Activated CD4-positive, alpha-beta T cell treated with anti-CD3 and anti-CD28 coated beads for 24 hours (primary cell): ENCODE measurements around the gene DPY19L1.
"Not testable (repeated sequence)": the region's sequence is repeated elsewhere in the genome, so short reads cannot be mapped to it uniquely, and the experiment has no call there.

Experiments used
- DNase-seq, 2 donors: peaks; one replicate each; pipeline ENCODE4 v3.0.0-alpha.2; 2020; ENCODE audit warnings: low read depth in 2 of 2

Gene DPY19L1

GRCh38 chr7:35037211-35037525 is at the start of gene DPY19L1:
DPY19L1 (minus strand) TSS chr7:35037485; CDS start chr7:35037394, 91 bp downstream.
- DNase-seq = no peak

- DNase-seq = not testable (repeated sequence)
Observed at GRCh38 chr7:35079517-35079916, 42.2 kb upstream of the DPY19L1 start.

GRCh38 chr7:35074008-35074407 is 36.7 kb upstream of the DPY19L1 start:
- DNase-seq = not testable (repeated sequence)

- not testable (repeated sequence) for DNase-seq
Observed at GRCh38 chr7:35072950-35073827, 35.9 kb upstream of the DPY19L1 start.

- DNase-seq = not testable (repeated sequence)
Observed at GRCh38 chr7:35069084-35069483, 31.8 kb upstream of the DPY19L1 start.

- not testable (repeated sequence) for DNase-seq
Observed at GRCh38 chr7:35065382-35065781, 28.1 kb upstream of the DPY19L1 start.

- DNase-seq = not testable (repeated sequence)
Observed at GRCh38 chr7:35058571-35058970, 21.3 kb upstream of the DPY19L1 start.

GRCh38 chr7:35057505-35058451 is 20.5 kb upstream of the DPY19L1 start:
- DNase-seq = not testable (repeated sequence)

- DNase-seq = not testable (repeated sequence)
Observed at GRCh38 chr7:35055733-35056132, 18.4 kb upstream of the DPY19L1 start.

- not testable (repeated sequence) for DNase-seq
Observed at GRCh38 chr7:35053488-35054175, 16.3 kb upstream of the DPY19L1 start.

GRCh38 chr7:35048390-35048789 is 11.1 kb upstream of the DPY19L1 start:
- DNase-seq = not testable (repeated sequence)

- DNase-seq = not testable (repeated sequence)
Observed at GRCh38 chr7:35047912-35048305, 10.6 kb upstream of the DPY19L1 start.

- not testable (repeated sequence) for DNase-seq
Observed at GRCh38 chr7:35047263-35047911, 10.1 kb upstream of the DPY19L1 start.

GRCh38 chr7:35043301-35043700 is 6.0 kb upstream of the DPY19L1 start:
- DNase-seq = not testable (repeated sequence)

- no peak for DNase-seq
Observed at GRCh38 chr7:35040906-35041305, 3.6 kb upstream of the DPY19L1 start.

- no peak for DNase-seq
Observed at GRCh38 chr7:35039343-35039742, 2.1 kb upstream of the DPY19L1 start.

- no peak for DNase-seq
Observed at GRCh38 chr7:35038354-35038753, 1.1 kb upstream of the DPY19L1 start.

GRCh38 chr7:35037526-35038341 is 449 bp upstream of the DPY19L1 start:
- peak; percentile 77 to 80 for DNase-seq

- DNase-seq = peak in 1 of 2 donors; percentile 15
Observed at GRCh38 chr7:35036361-35037171, 719 bp downstream of the DPY19L1 start.
